ENCODE data around the gene SYNPR. TPM values are rescaled to one million over a fixed set of nuclear protein-coding genes. Genes with fewer than 3 reads are reported as not detected.

The SYNPR gene
- total RNA-seq, 4 donors from 2014 or later = 0.17 to 0.58 TPM; not detected in 2

DNA sequence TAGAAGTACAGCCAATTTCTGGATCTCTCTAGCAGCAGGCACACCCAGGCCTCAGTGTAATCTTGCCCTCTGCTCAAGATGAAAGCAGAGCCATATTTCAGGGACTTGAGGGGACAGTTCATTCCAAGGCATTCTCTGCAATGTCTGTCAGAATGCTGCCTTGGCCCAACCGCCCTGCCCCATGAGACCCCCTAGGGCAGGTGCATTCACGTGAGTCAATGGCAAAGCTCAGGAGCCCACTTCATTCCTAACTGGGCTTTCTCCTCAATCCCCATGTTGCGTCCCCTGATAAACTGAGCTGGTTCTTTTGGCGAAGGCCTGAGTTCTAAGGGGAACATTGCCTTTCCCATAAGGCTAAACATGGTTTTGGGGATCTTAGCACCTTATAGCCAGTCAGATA lies 383.9 kb downstream of the SYNPR start:
- H3K36me3 ChIP-seq = no peaks in the 10 kb centered on the region
- H3K27ac ChIP-seq (replicated peaks in 1 of 4) = no peak overlapping the region
- TF ChIP-seq EP300 (IDR thresholded peaks at IDR 0.05) = no peak
- TF ChIP-seq POLR2A (IDR thresholded peaks at IDR 0.05; ENCODE audit: low read depth) = no peak
- TF ChIP-seq, protein P1, sequence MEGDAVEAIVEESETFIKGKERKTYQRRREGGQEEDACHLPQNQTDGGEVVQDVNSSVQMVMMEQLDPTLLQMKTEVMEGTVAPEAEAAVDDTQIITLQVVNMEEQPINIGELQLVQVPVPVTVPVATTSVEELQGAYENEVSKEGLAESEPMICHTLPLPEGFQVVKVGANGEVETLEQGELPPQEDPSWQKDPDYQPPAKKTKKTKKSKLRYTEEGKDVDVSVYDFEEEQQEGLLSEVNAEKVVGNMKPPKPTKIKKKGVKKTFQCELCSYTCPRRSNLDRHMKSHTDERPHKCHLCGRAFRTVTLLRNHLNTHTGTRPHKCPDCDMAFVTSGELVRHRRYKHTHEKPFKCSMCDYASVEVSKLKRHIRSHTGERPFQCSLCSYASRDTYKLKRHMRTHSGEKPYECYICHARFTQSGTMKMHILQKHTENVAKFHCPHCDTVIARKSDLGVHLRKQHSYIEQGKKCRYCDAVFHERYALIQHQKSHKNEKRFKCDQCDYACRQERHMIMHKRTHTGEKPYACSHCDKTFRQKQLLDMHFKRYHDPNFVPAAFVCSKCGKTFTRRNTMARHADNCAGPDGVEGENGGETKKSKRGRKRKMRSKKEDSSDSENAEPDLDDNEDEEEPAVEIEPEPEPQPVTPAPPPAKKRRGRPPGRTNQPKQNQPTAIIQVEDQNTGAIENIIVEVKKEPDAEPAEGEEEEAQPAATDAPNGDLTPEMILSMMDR (IDR thresholded peaks at IDR 0.05) = no peak
- TF ChIP-seq POLR2AphosphoS5 (IDR thresholded peaks at IDR 0.05) = no peak
- intact Hi-C loops (cut with DNase I) = no loop called here
- no peaks in the 10 kb centered on the region for H3K4me1 ChIP-seq
- no peak for DNase-seq (ENCODE audit: extremely low spot score)
- no peaks in the 10 kb centered on the region for H3K27me3 ChIP-seq
- no peaks in the 10 kb centered on the region for H3K9me3 ChIP-seq
- WGBS = 74% methylated on average over 4 of the region's 4 CpGs
- H3K4me3 ChIP-seq = no peak overlapping the region

DNA sequence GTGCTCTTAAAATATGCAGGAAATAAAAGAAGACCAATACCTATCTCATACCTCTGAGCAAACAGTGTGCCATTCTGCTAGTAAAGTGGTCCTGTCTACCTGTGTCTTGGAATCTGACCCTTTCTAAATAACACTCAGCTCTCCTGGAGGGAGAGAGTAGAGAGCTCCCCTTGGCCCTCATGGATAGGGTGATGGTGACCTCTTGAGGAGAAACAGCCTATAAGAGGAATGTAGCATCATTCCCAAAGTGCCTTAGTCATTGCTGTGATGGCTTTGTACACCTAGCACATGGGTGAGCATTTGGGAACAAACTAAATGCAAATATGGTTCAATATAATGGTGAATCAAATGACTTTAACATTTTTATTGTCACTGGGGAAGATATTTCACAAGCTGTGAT lies 384.4 kb downstream of the SYNPR start:
- no peak for TF ChIP-seq EP300 (IDR thresholded peaks at IDR 0.05)
- TF ChIP-seq POLR2AphosphoS5 (IDR thresholded peaks at IDR 0.05) = no peak
- no peak for TF ChIP-seq POLR2A (IDR thresholded peaks at IDR 0.05; ENCODE audit: low read depth)
- TF ChIP-seq, protein P1 (IDR thresholded peaks at IDR 0.05) = no peak
- Histone ChIP-seq H3K9me3 (no peaks in the 10 kb centered on the region), H3K36me3 (no peaks in the 10 kb centered on the region), H3K27me3 (no peaks in the 10 kb centered on the region), H3K27ac (replicated peaks in 1 of 4) (no peak overlapping the region), H3K4me3 (no peak overlapping the region), H3K4me1 (no peaks in the 10 kb centered on the region)
- DNase-seq (ENCODE audit: extremely low spot score) = no peak
- intact Hi-C loops (cut with DNase I) = no loop called here

Small RNA genes lying within 50 kb of the gene (small RNA-seq; reads per million reads assigned to genes)
- gene RNA5SP134 = 0.68 to 0.93 (median 0.75) reads per million in 3 donors
